ENCODE data around the gene STOX2. TPM values are rescaled to one million over a fixed set of nuclear protein-coding genes. Genes with fewer than 3 reads are reported as not detected.

Gene STOX2
- total RNA-seq, 1 donor from 2014 or later = 26.7 TPM

DNA sequence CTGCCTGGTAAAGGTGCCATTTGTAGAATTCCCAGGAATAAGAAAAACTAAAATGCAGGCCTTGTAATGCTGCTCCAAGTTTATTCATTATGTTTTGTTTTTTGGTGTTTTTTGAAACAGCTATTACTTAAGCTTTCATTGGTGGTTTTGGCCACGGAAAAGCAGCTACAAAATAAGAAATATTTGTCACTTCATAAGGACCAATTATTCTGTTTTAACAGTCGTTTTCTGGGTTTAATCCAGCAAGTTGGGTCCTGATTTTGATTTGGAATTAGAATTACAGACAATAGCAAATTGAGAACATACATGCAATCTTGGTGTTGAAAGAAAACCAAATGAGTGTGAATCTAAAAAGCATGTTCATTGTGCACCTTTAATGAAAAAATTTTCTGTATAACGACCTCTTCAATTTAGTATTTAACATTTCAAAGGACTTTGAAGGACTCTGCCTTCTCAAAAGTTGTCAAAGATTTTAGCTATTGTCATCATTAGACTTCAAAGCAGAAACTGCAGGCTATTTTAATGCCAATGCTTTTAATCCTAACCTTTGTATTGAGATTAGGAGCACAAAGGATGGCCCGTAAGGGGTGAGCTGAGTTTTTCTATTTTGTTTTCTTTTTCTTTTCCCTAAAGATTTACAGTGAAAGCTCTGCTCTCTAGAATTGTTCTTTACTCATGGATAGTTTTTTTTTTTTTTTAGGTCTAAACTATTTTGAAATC, 26.7 kb upstream of the STOX2 start:
- no peaks in the 10 kb centered on the region for H3K27me3 Mint-ChIP-seq (ENCODE audit: low read depth)

GRCh38 chr4:183885205-183885720, 19.8 kb upstream of the STOX2 start:
- H3K4me1 Mint-ChIP-seq = peaks cover 9% of the 10 kb centered on the region

More for the DNA sequence above, 26.7 kb upstream of the STOX2 start:
- Mint-ChIP-seq H3K36me3 (ENCODE audit: low read depth) (no peaks in the 10 kb centered on the region), H3K4me3 (no peak overlapping the region), H3K9me3 (no peaks in the 10 kb centered on the region), H3K27ac (ENCODE audit: unreplicated experiment) (no peak overlapping the region), H3K4me1 (peaks cover 22% of the 10 kb centered on the region)
- no peak for DNase-seq (ENCODE audit: low read depth, low spot score)
- TF ChIP-seq, protein P1, sequence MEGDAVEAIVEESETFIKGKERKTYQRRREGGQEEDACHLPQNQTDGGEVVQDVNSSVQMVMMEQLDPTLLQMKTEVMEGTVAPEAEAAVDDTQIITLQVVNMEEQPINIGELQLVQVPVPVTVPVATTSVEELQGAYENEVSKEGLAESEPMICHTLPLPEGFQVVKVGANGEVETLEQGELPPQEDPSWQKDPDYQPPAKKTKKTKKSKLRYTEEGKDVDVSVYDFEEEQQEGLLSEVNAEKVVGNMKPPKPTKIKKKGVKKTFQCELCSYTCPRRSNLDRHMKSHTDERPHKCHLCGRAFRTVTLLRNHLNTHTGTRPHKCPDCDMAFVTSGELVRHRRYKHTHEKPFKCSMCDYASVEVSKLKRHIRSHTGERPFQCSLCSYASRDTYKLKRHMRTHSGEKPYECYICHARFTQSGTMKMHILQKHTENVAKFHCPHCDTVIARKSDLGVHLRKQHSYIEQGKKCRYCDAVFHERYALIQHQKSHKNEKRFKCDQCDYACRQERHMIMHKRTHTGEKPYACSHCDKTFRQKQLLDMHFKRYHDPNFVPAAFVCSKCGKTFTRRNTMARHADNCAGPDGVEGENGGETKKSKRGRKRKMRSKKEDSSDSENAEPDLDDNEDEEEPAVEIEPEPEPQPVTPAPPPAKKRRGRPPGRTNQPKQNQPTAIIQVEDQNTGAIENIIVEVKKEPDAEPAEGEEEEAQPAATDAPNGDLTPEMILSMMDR (conservative IDR thresholded peaks at IDR 0.05) = no peak

DNA sequence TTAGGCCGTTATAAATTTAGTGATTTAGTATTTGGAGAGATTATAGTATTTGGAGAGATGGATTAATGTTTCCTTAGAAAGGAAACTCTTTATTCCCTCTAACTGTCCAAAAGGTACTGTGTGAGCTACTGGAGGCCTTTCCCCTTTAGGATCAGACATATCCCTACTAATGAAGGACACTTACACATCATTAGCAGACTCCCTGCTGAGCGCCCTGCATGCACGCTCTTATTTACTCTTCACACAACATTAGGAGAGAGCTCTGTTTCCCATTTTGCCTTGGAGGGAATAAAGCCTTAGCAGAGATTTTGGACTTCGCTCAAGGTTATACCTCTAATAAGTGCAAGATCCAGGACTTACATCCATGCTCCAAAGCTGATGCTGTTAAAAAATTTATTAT, 17.8 kb upstream of the STOX2 start:
- no peaks in the 10 kb centered on the region for H3K27me3 Mint-ChIP-seq (ENCODE audit: low read depth)
- TF ChIP-seq, protein P1 (conservative IDR thresholded peaks at IDR 0.05) = no peak
- H3K36me3 Mint-ChIP-seq (ENCODE audit: low read depth) = no peaks in the 10 kb centered on the region
- H3K27ac Mint-ChIP-seq (ENCODE audit: unreplicated experiment) = no peak overlapping the region
- no peaks in the 10 kb centered on the region for H3K9me3 Mint-ChIP-seq
- H3K4me3 Mint-ChIP-seq = no peak overlapping the region
- H3K4me1 Mint-ChIP-seq = peaks cover 9% of the 10 kb centered on the region
- no peak for DNase-seq (ENCODE audit: low read depth, low spot score)

More at GRCh38 chr4:183885205-183885720, 19.8 kb upstream of the STOX2 start:
- Mint-ChIP-seq H3K9me3 (no peaks in the 10 kb centered on the region), H3K27ac (ENCODE audit: unreplicated experiment) (no peak overlapping the region), H3K27me3 (ENCODE audit: low read depth) (no peaks in the 10 kb centered on the region), H3K36me3 (ENCODE audit: low read depth) (no peaks in the 10 kb centered on the region), H3K4me3 (no peak overlapping the region)
- no peak for DNase-seq (ENCODE audit: low read depth, low spot score)
- TF ChIP-seq, protein P1 (conservative IDR thresholded peaks at IDR 0.05) = no peak

DNA sequence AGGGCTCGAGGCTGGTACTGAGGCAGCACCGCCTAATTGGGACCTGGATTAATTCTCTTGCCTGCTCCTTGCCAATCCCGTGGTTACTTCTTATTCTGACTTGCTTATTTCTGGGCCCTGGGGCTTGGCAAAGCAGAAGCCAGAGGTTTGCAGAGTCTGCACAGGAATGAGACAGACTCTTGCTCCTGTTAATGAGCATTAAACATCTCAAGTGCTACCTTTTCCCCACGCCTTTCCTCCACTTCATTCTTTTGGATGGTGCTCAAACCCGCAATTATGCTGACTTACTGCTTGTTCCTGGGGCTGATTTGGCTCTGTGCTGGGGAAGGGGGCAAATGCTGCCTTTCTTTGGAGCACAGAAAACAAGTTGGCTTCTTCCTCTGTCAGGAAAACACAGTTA, 16.5 kb upstream of the STOX2 start:
- Mint-ChIP-seq H3K4me3 (no peak overlapping the region), H3K9me3 (no peaks in the 10 kb centered on the region), H3K27me3 (ENCODE audit: low read depth) (no peaks in the 10 kb centered on the region), H3K4me1 (peaks cover 9% of the 10 kb centered on the region), H3K36me3 (ENCODE audit: low read depth) (no peaks in the 10 kb centered on the region), H3K27ac (ENCODE audit: unreplicated experiment) (no peak overlapping the region)
- TF ChIP-seq, protein P1 (conservative IDR thresholded peaks at IDR 0.05) = no peak
- no peak for DNase-seq (ENCODE audit: low read depth, low spot score)

GRCh38 chr4:183889190-183889589, 15.9 kb upstream of the STOX2 start:
- no peak overlapping the region for H3K27ac Mint-ChIP-seq (ENCODE audit: unreplicated experiment)
- TF ChIP-seq, protein P1 (conservative IDR thresholded peaks at IDR 0.05) = no peak
- H3K4me1 Mint-ChIP-seq = peaks cover 9% of the 10 kb centered on the region
- no peak overlapping the region for H3K4me3 Mint-ChIP-seq
- no peaks in the 10 kb centered on the region for H3K27me3 Mint-ChIP-seq (ENCODE audit: low read depth)
- H3K9me3 Mint-ChIP-seq = no peaks in the 10 kb centered on the region
- no peak for DNase-seq (ENCODE audit: low read depth, low spot score)
- no peaks in the 10 kb centered on the region for H3K36me3 Mint-ChIP-seq (ENCODE audit: low read depth)
